ENCODE results near the gene SRPK3. TPM values are rescaled to one million over a fixed set of nuclear protein-coding genes. Genes with fewer than 3 reads are reported as not detected.

SRPK3 gene
- total RNA-seq, 3 donors from 2014 or later (not counting 1 experiment from before 2014, with no cell fraction given): not detected

- Mint-ChIP-seq H3K4me3 (no peak overlapping the region), H3K36me3 (no peaks in the 10 kb centered on the region), H3K27me3 (ENCODE audit: low read depth in 2 of 2) (peaks cover 0 to 2% of the 10 kb centered on the region in 2 donors), H3K9me3 (no peaks in the 10 kb centered on the region), H3K27ac (no peak overlapping the region), H3K4me1 (peaks cover 0 to 16% of the 10 kb centered on the region in 2 donors)
- DNase-seq: no peak
- Histone ChIP-seq H3K27me3 (ENCODE audit: control insufficient read depth, insufficient read depth, low read length) (no peaks in the 10 kb centered on the region), H3K4me1 (ENCODE audit: control insufficient read depth, insufficient read depth, low read length) (peaks cover 12% of the 10 kb centered on the region), H3K9me3 (ENCODE audit: control insufficient read depth, insufficient read depth, low read length) (no peaks in the 10 kb centered on the region), H3K4me3 (ENCODE audit: low read length) (no peak overlapping the region), H3K27ac (ENCODE audit: low read length) (no peak overlapping the region), H3K36me3 (ENCODE audit: control insufficient read depth, insufficient read depth, low read length) (no peaks in the 10 kb centered on the region)
- intact Hi-C loops (cut with micrococcal nuclease): loop anchor here (5.0 kb wide), 1 partner anchor 205 kb away; no protein-coding TSS in a partner anchor
- no peak for TF ChIP-seq CTCF (IDR thresholded peaks at IDR 0.05)
- WGBS (ENCODE audit: insufficient coverage): 92% methylated on average over 12 of the region's 14 CpGs
- no peak for ATAC-seq
Measured at GRCh38 chrX:153762626-153763173, 18.1 kb upstream of the SRPK3 start.

GRCh38 chrX:153763298-153763932, 17.4 kb upstream of the SRPK3 start:
- ATAC-seq (no peak), DNase-seq (no peak)
- no peaks in the 10 kb centered on the region for H3K27me3 ChIP-seq (ENCODE audit: control insufficient read depth, insufficient read depth, low read length)
- H3K4me3 ChIP-seq (ENCODE audit: low read length): no peak overlapping the region
- TF ChIP-seq CTCF (IDR thresholded peaks at IDR 0.05): no peak
- H3K27ac ChIP-seq (ENCODE audit: low read length): no peak overlapping the region
- Mint-ChIP-seq H3K27ac (no peak overlapping the region), H3K27me3 (ENCODE audit: low read depth in 2 of 2) (no peaks in the 10 kb centered on the region), H3K4me3 (no peak overlapping the region), H3K36me3 (no peaks in the 10 kb centered on the region), H3K4me1 (peaks cover 0 to 20% of the 10 kb centered on the region in 2 donors), H3K9me3 (no peaks in the 10 kb centered on the region)
- H3K36me3 ChIP-seq (ENCODE audit: control insufficient read depth, insufficient read depth, low read length): no peaks in the 10 kb centered on the region
- intact Hi-C loops (cut with micrococcal nuclease): loop anchor here (5.0 kb wide), 1 partner anchor 204 kb away; no protein-coding TSS in a partner anchor
- H3K4me1 ChIP-seq (ENCODE audit: control insufficient read depth, insufficient read depth, low read length): peaks cover 18% of the 10 kb centered on the region
- 84% methylated on average over 18 of the region's 18 CpGs for WGBS (ENCODE audit: insufficient coverage)
- no peaks in the 10 kb centered on the region for H3K9me3 ChIP-seq (ENCODE audit: control insufficient read depth, insufficient read depth, low read length)

- H3K9me3 Mint-ChIP-seq: no peaks in the 10 kb centered on the region
- no peaks in the 10 kb centered on the region for H3K27me3 Mint-ChIP-seq (ENCODE audit: low read depth in 2 of 2)
- WGBS (ENCODE audit: insufficient coverage): 31% methylated on average over 25 of the region's 26 CpGs
- H3K4me3 Mint-ChIP-seq: no peak within 1 kb of the TSS
- peak; percentile 64 for TF ChIP-seq CTCF (IDR thresholded peaks at IDR 0.05)
- Histone ChIP-seq H3K9me3 (ENCODE audit: control insufficient read depth, insufficient read depth, low read length) (no peaks in the 10 kb centered on the region), H3K27ac (ENCODE audit: low read length) (no peak within 1 kb of the TSS), H3K36me3 (ENCODE audit: control insufficient read depth, insufficient read depth, low read length) (no peaks in the 10 kb centered on the region), H3K27me3 (ENCODE audit: control insufficient read depth, insufficient read depth, low read length) (no peaks in the 10 kb centered on the region), H3K4me1 (ENCODE audit: control insufficient read depth, insufficient read depth, low read length) (peaks cover 18% of the 10 kb centered on the region), H3K4me3 (ENCODE audit: low read length) (no peak within 1 kb of the TSS)
- peak; percentile 88 to 94 (median 93) for ATAC-seq
- intact Hi-C loops (cut with micrococcal nuclease): loop anchor here (1.0 to 5.0 kb wide), 2 partner anchors 189 to 203 kb away; no protein-coding TSS in a partner anchor
- DNase-seq: peak; percentile 67 to 84
- H3K4me1 Mint-ChIP-seq: peaks cover 0 to 20% of the 10 kb centered on the region in 2 donors
- no peaks in the 10 kb centered on the region for H3K36me3 Mint-ChIP-seq
- no peak within 1 kb of the TSS for H3K27ac Mint-ChIP-seq
Measured at GRCh38 chrX:153763989-153764755, 16.7 kb upstream of the SRPK3 start, which contains the start of gene PLXNB3. TSS of gene PLXNB3 (plus strand) at chrX:153764249. CDS start at chrX:153765536, 1,287 bp downstream.
